Ascending aorta (tissue), 2 donors: ENCODE results near the gene CDCA3. TPM values are rescaled to one million over a fixed set of nuclear protein-coding genes. Genes with fewer than 3 reads are reported as not detected.

Experiments
- DNase-seq, 2 donors: peaks; one replicate each; pipeline ENCODE4 v3.0.0-alpha.2; 2019; ENCODE audit warnings: low spot score in 2 of 2
- H3K27ac ChIP-seq, 2 donors: fragments of 200-600 bp; sonication (generic); one replicate each; pipeline ENCODE4 v1.5.1; 2016 to 2017; ENCODE audit warnings: mild to moderate bottlenecking in 1 of 2
- H3K27me3 ChIP-seq: fragments of 200-600 bp; sonication (generic); one replicate; pipeline ENCODE4 v1.5.1; 2017
- H3K36me3 ChIP-seq, 2 donors: fragments of 200-600 bp; sonication (generic); one replicate each; pipeline ENCODE4 v1.5.1; 2016
- H3K4me1 ChIP-seq, 2 donors: fragments of 200-600 bp; sonication (generic); one replicate each; pipeline ENCODE4 v1.5.1; 2016 to 2017; ENCODE audit warnings: mild to moderate bottlenecking in 1 of 2
- H3K4me3 ChIP-seq, 2 donors: fragments of 200-600 bp; sonication (generic); one replicate each; pipeline ENCODE4 v1.5.1; 2016 to 2017; ENCODE audit warnings: mild to moderate bottlenecking in 1 of 2
- H3K9me3 ChIP-seq, 2 donors: fragments of 200-600 bp; sonication (generic); one replicate each; pipeline ENCODE4 v1.5.1; 2016
- CTCF ChIP-seq, 3 experiments: fragments of 200-600 bp in 2 of 3; fragments of 450-650 bp in 1 of 3; sonication (generic) in 2 of 3; IDR thresholded peaks; one replicate each; pipeline ENCODE4 v1.5.1; 2016 to 2019; ENCODE audit warnings: antibody characterized with exemption in 3 of 3, mild to moderate bottlenecking in 1 of 3, moderate library complexity in 1 of 3
- intact Hi-C: fragments of 100-400 bp; cut with DNase I; formaldehyde crosslinking; loops from one replicate; pipeline ENCODE4 v1.15.1; 2023
- total RNA-seq: library from RNA; depleted of rRNA; stranded (reverse); fragments of >200 nt; gene quantifications from one replicate; pipeline ENCODE4 v1.1.0, GENCODE V29; 2016

The CDCA3 gene
- total RNA-seq, 1 donor from 2014 or later = not detected

- no peak for TF ChIP-seq CTCF (IDR thresholded peaks at IDR 0.05)
- Histone ChIP-seq H3K4me1 (peaks cover 3 to 7% of the 10 kb centered on the region in 2 donors), H3K36me3 (no peaks in the 10 kb centered on the region), H3K4me3 (no peak overlapping the region), H3K27me3 (no peaks in the 10 kb centered on the region), H3K27ac (no peak overlapping the region), H3K9me3 (no peaks in the 10 kb centered on the region)
- DNase-seq = no peak
- intact Hi-C loops = no loop called here
These were observed 33.4 kb downstream of the CDCA3 start for GRCh38 chr12:6817662-6818157.

GRCh38 chr12:6817098-6817497 lies 34.0 kb downstream of the CDCA3 start:
- no peak for TF ChIP-seq CTCF (IDR thresholded peaks at IDR 0.05)
- H3K27ac ChIP-seq = no peak overlapping the region
- no peaks in the 10 kb centered on the region for H3K9me3 ChIP-seq
- DNase-seq = no peak
- H3K4me3 ChIP-seq = no peak overlapping the region
- H3K36me3 ChIP-seq = no peaks in the 10 kb centered on the region
- no peaks in the 10 kb centered on the region for H3K27me3 ChIP-seq
- H3K4me1 ChIP-seq = peaks cover 1 to 4% of the 10 kb centered on the region in 2 donors
- intact Hi-C loops = no loop called here

- intact Hi-C loops = no loop called here
- Histone ChIP-seq H3K36me3 (no peaks in the 10 kb centered on the region), H3K27me3 (no peaks in the 10 kb centered on the region), H3K9me3 (no peaks in the 10 kb centered on the region), H3K27ac (no peak overlapping the region), H3K4me1 (no peaks in the 10 kb centered on the region), H3K4me3 (no peak overlapping the region)
- no peak for DNase-seq
- no peak for TF ChIP-seq CTCF (IDR thresholded peaks at IDR 0.05)
These were observed 34.5 kb downstream of the CDCA3 start for GRCh38 chr12:6816598-6816997.

GRCh38 chr12:6813363-6813762 lies 37.7 kb downstream of the CDCA3 start:
- H3K36me3 ChIP-seq = no peaks in the 10 kb centered on the region
- no peaks in the 10 kb centered on the region for H3K4me1 ChIP-seq
- no peak overlapping the region for H3K4me3 ChIP-seq
- no peak overlapping the region for H3K27ac ChIP-seq
- no peaks in the 10 kb centered on the region for H3K9me3 ChIP-seq
- DNase-seq = no peak
- intact Hi-C loops = no loop called here
- H3K27me3 ChIP-seq = no peaks in the 10 kb centered on the region
- TF ChIP-seq CTCF (IDR thresholded peaks at IDR 0.05) = no peak

GRCh38 chr12:6810758-6811157 lies 40.3 kb downstream of the CDCA3 start:
- no peak overlapping the region for H3K4me3 ChIP-seq
- no peaks in the 10 kb centered on the region for H3K9me3 ChIP-seq
- DNase-seq = no peak
- no peaks in the 10 kb centered on the region for H3K27me3 ChIP-seq
- H3K27ac ChIP-seq = no peak overlapping the region
- H3K4me1 ChIP-seq = no peaks in the 10 kb centered on the region
- no peak for TF ChIP-seq CTCF (IDR thresholded peaks at IDR 0.05)
- intact Hi-C loops = no loop called here
- no peaks in the 10 kb centered on the region for H3K36me3 ChIP-seq

- Histone ChIP-seq H3K27me3 (no peaks in the 10 kb centered on the region), H3K4me3 (no peak overlapping the region), H3K4me1 (no peaks in the 10 kb centered on the region), H3K27ac (no peak overlapping the region), H3K36me3 (no peaks in the 10 kb centered on the region), H3K9me3 (no peaks in the 10 kb centered on the region)
- intact Hi-C loops = no loop called here
- no peak for DNase-seq
- TF ChIP-seq CTCF (IDR thresholded peaks at IDR 0.05) = no peak
These were observed 42.0 kb downstream of the CDCA3 start for GRCh38 chr12:6809056-6809455.
